ENCODE results near the gene WDR75.

Gene WDR75

DNA sequence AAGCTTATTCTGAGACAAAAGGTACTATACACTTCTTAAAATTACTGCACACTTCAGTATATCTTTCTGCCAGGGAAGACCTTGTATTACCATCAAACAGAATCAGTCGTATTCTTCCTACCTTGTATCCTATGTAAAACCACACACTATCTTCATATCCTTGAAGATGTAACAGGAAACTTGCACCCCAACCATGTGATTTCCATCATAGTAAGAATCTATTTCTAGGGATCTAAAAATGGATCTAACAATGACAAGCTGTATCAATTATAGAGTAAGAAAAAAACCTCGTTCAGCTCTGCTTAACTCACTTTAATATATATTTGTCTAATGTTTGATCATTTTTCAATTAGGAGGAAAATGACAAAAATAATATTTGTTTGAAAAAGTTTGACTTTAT lies 60.2 kb downstream of the WDR75 start:
- DNase-seq = no peak

DNA sequence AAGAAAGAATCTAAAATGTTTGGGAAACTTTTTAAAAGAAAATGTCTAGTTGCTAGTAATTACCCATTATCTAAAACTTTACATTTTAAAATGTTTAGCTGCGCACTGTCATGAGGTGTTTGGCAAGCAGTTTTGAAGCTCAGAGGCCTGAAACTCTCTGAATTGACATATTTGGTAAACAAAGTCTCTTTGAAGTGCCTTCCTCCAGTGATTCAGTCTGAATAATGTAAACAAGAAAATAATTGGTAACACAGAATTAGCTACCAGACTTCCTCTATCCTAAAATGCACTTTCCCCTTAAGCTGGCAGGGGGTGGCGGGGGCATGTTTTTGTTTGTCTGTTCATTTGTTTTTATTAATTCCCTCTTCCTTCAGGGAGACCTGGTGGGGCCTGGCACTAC lies 61.4 kb downstream of the WDR75 start:
- no peak for DNase-seq

DNA sequence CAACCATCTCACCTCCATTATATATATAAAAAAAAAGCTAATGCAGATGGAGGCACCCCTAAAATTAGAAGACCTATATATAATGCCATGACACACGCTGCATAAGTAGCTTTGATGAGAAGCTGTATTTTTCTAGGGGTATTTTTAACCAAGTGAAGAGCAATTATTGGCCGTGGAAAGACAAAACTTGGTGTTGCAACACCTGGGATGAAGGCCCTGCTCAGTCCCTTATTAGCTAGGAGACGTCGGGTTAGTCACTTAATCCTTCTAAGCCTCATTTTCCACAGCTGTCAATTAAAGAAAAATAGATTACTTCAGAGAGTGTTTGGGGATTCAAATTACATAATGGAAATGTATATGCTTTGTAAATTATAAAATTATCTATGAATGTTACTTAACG lies 63.0 kb downstream of the WDR75 start:
- DNase-seq = no peak

DNA sequence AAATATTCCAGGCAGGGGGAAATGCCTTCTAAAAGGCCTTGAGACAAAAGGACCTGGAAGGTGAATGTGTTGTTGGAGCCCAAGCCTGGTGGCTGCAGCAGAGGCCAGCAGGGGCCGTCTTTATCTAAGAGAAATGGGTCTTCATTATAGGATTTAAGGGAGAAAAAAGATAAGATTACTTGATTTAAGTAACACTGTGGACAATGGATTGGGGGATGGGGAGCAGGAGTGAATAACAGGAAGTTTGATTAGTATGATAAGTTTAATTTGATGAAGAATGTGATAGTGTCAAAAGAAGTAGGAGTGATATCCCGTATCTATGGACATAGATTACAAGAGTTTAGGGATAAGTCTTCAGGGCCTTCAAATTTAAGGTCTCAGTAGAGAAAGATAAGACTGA lies 64.2 kb downstream of the WDR75 start:
- no peak for DNase-seq

- no peak for DNase-seq
Observed at GRCh38 chr2:189506514-189506976, 65.3 kb downstream of the WDR75 start.

DNA sequence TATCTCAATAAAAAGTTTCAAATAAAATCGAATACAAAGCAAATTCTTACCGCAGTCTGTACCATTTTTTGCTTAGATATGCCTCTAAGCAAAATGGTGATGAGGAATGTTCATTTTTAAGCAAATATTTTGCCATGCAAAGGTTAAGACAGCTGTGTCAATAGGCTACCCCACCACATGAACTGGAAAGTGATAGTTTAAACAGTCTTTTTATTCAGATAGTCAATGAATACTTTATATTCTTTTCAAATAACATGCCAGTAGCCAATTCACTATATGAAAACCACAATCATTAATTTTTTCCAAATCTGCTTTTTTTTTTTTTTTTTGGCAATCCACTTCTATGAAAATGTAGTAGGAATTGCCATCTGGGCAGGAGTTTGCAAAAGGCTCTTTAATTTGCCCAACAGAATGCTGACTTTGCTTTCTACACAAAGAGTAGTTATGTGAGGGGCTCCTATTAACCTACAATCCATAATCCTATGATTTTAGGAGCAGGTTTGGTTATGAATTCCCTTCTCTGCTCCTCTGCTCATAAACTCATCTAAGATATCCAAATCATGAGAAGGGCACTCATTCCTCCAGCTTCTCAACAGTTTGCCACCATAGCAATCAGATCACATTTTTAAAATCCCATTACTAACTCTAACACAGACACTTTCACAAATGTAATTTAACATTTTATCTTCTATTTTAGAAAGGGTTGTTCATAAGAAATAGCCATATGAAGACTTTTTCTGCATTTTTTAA lies 70.1 kb downstream of the WDR75 start:
- no peak for DNase-seq

GRCh38 chr2:189511960-189512319 lies 70.7 kb downstream of the WDR75 start:
- DNase-seq = no peak

DNA sequence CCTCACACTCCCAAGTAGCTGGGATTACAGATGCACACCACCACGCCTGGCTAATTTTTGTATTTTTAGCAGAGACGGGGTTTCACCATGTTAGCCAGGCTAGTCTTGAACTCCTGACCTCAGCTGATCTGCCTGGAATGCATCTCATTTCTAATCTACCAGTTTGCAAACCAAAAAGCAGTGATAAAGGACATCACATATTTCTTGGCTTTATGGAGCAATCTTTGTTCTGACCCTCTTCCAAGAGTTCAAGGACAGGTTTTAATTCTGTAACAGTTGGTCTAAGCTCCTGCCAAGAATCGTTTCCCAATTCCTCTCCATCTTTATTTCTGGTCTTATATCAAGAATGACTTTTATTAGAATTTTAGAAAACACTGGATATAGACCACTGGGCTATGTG lies 71.6 kb downstream of the WDR75 start:
- DNase-seq = no peak

DNA sequence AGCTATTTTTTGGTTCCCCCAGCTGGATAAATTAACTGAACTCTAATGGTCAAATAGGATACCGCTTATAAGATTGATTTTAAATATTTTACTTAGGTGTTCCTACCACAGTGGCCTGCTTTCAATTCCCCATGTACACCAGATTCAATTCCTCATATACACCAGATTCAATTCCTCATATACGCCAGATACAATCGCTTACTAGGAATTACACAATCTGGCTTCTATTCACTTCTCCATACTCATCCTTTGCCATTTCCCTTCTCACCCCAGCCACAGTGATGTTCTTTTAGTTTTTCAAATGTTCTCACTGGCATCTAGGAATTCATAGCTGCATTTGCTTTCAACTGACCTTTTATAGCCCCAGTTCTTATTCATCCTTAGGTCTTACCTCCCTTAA lies 72.8 kb downstream of the WDR75 start:
- DNase-seq = no peak

DNA sequence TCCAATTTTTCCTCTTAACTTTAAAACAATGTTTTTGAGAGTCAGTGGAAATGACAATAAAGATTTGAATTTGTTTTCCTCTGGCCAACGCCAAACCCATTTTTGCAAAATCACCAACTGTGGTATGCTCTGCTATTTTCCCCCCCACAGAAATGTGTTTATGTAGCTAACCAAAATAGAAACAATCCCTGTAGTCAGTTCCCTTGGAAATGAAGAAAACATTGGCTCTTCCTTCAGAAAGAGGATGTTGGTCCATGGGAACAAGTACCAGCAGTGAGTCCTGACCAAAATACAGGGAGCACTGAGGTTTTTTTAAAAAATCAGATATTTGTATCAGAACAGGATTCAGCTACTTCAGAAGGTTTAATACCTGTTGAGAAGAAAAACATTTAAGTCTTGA lies 74.0 kb downstream of the WDR75 start:
- no peak for DNase-seq

DNA sequence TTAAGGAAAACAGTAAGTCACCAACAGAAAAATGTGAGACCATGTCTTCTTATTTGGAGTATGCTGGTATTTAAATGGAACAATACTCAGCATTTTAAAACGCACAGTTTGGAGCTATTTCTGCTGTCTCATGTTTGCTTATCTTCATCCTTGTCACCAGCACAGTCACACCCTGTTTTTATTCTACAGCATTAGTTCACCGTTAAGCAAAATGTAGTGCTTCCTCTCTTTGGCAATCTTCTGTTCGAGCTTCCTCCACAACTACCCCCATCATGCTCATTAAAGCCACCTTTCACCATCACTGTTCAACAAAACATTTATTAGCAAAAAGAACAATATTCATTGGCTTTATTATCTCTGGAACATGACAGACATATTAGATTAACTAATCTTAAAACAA lies 75.3 kb downstream of the WDR75 start:
- DNase-seq = no peak

- DNase-seq = no peak
Observed at GRCh38 chr2:189517847-189518535, 76.7 kb downstream of the WDR75 start.

GRCh38 chr2:189519631-189520387 lies 78.5 kb downstream of the WDR75 start:
- no peak for DNase-seq

DNA sequence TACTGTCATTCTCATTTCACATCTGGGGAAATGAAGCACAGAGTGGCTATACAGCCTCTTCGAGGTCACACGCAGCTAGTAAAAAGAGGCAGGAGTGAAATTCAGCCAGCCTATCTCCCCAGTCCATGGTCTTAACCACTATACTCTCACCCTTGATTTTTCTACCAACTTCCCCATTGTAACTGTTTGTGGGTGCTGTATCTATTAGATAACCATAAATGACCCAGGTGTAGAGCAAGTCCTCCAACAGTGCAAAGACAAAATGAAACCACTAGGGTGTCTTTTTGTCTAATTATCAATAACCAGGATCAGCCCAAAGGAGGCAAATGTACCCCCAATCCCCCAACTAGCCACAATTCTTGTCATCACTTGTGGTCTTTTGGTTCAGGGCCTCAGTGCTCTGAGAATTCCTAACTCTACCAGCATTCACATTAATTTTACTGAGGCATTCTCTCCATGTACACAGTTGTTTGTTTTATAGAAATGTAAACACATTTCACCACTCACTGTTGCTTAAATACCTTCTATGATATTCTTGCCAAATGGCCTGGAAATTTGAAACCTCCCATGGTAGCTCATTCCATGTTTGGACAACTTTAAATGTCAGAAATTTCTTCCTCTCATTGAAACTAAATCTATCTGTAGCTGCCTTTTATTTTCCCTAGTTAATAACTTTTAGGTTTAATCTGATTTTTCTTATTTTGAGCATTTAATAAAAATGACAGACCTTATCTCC lies 80.6 kb downstream of the WDR75 start:
- no peak for DNase-seq

- DNase-seq = no peak
Observed at GRCh38 chr2:189522435-189523151, 81.3 kb downstream of the WDR75 start.

GRCh38 chr2:189524746-189525145 lies 83.5 kb downstream of the WDR75 start:
- DNase-seq = no peak

Measured in CD4-positive, alpha-beta T cell treated with Interleukin-4 for 4 hours (primary cell).